ENCODE measurements around the gene AP4B1.

AP4B1 gene

GRCh38 chr1:113895098-113895497, 9.5 kb downstream of the AP4B1 start:
- DNase-seq (ENCODE audit: low spot score), result no peak

GRCh38 chr1:113893267-113893666, 11.3 kb downstream of the AP4B1 start:
- DNase-seq (ENCODE audit: low spot score), result no peak

GRCh38 chr1:113891631-113892220, 12.9 kb downstream of the AP4B1 start:
- DNase-seq (ENCODE audit: low spot score), result no peak

GRCh38 chr1:113890816-113891215, 13.8 kb downstream of the AP4B1 start:
- DNase-seq (ENCODE audit: low spot score), result no peak

- no peak for DNase-seq (ENCODE audit: low spot score)
Observed at GRCh38 chr1:113887402-113888175, 17.0 kb downstream of the AP4B1 start, which contains the start of gene BCL2L15. TSS of gene BCL2L15 (minus strand) at chr1:113887581. CDS start at chr1:113887375, 206 bp downstream.

GRCh38 chr1:113886417-113887401, 17.9 kb downstream of the AP4B1 start:
- no peak for DNase-seq (ENCODE audit: low spot score)

- no peak for DNase-seq (ENCODE audit: low spot score)
Observed at GRCh38 chr1:113881661-113882060, 22.9 kb downstream of the AP4B1 start.

GRCh38 chr1:113879739-113880038, 24.9 kb downstream of the AP4B1 start:
- no peak for DNase-seq (ENCODE audit: low spot score)

- no peak for DNase-seq (ENCODE audit: low spot score)
Observed at GRCh38 chr1:113876176-113876575, 28.4 kb downstream of the AP4B1 start.

- DNase-seq (ENCODE audit: low spot score), result no peak
Observed at GRCh38 chr1:113875714-113876113, 28.9 kb downstream of the AP4B1 start.

- no peak for DNase-seq (ENCODE audit: low spot score)
Observed at GRCh38 chr1:113874012-113874879, 30.4 kb downstream of the AP4B1 start.

- no peak for DNase-seq (ENCODE audit: low spot score)
Observed at GRCh38 chr1:113872219-113872935, 32.2 kb downstream of the AP4B1 start.

GRCh38 chr1:113871597-113872113, 32.9 kb downstream of the AP4B1 start, which contains the start of gene PTPN22:
TSS of gene PTPN22 (minus strand) at chr1:113871712.
- no peak for DNase-seq (ENCODE audit: low spot score)

- DNase-seq (ENCODE audit: low spot score), result no peak
Observed at GRCh38 chr1:113870778-113871177, 33.8 kb downstream of the AP4B1 start.

GRCh38 chr1:113868387-113869083, 36.1 kb downstream of the AP4B1 start:
- DNase-seq (ENCODE audit: low spot score), result no peak

- no peak for DNase-seq (ENCODE audit: low spot score)
Observed at GRCh38 chr1:113861641-113862040, 43.0 kb downstream of the AP4B1 start.

GRCh38 chr1:113860891-113861290, 43.7 kb downstream of the AP4B1 start:
- DNase-seq (ENCODE audit: low spot score), result no peak

- no peak for DNase-seq (ENCODE audit: low spot score)
Observed at GRCh38 chr1:113859478-113860175, 45.0 kb downstream of the AP4B1 start.

- no peak for DNase-seq (ENCODE audit: low spot score)
Observed at GRCh38 chr1:113858982-113859381, 45.6 kb downstream of the AP4B1 start.
